ENCODE data around the gene HIVEP1. TPM values are rescaled to one million over a fixed set of nuclear protein-coding genes. Genes with fewer than 3 reads are reported as not detected.

HIVEP1 gene
- total RNA-seq, 4 donors from 2014 or later: 14.9 to 30.6 (median 22.2) TPM

- no peaks in the 10 kb centered on the region for H3K4me1 ChIP-seq
- WGBS, 2 donors: 52 to 59% methylated on average over 4 of the region's 4 CpGs
- H3K27ac ChIP-seq: no peak overlapping the region
- no peaks in the 10 kb centered on the region for H3K27me3 ChIP-seq
- H3K4me3 ChIP-seq: no peak overlapping the region
- H3K36me3 ChIP-seq: no peaks in the 10 kb centered on the region
- no peaks in the 10 kb centered on the region for H3K9me3 ChIP-seq
- DNase-seq (ENCODE audit: low spot score in 2 of 2): peak in 1 of 2 donors; percentile 20
- no peak for TF ChIP-seq POLR2A (IDR thresholded peaks at IDR 0.05)
- TF ChIP-seq EP300 (IDR thresholded peaks at IDR 0.05): peak in 1 of 2 donors; percentile 49
Measured at GRCh38 chr6:12001004-12001705, 11.0 kb upstream of the HIVEP1 start.

GRCh38 chr6:12001706-12002435, 10.2 kb upstream of the HIVEP1 start:
- 77 to 81% methylated on average over 6 of the region's 6 CpGs for WGBS, 2 donors
- TF ChIP-seq CTCF (IDR thresholded peaks at IDR 0.05) (no peak), POLR2A (IDR thresholded peaks at IDR 0.05) (no peak), EP300 (IDR thresholded peaks at IDR 0.05) (no peak)

GRCh38 chr6:12007473-12007872, 4.6 kb upstream of the HIVEP1 start:
- DNase-seq (ENCODE audit: low spot score in 2 of 2): no peak
- H3K27ac ChIP-seq: peak overlapping the region in 3 of 4 donors; percentile 88 to 97 (median 96)
- H3K27me3 ChIP-seq: no peaks in the 10 kb centered on the region
- H3K4me1 ChIP-seq: peaks cover 0 to 20% (median 11%) of the 10 kb centered on the region in 4 donors
- 79 to 86% methylated on average over 9 of the region's 9 CpGs for WGBS, 2 donors
- no peaks in the 10 kb centered on the region for H3K36me3 ChIP-seq
- no peak overlapping the region for H3K4me3 ChIP-seq
- no peak for TF ChIP-seq CTCF (IDR thresholded peaks at IDR 0.05)
- no peak for TF ChIP-seq EP300 (IDR thresholded peaks at IDR 0.05)
- no peak for TF ChIP-seq POLR2A (IDR thresholded peaks at IDR 0.05)
- no peaks in the 10 kb centered on the region for H3K9me3 ChIP-seq

More at GRCh38 chr6:12001706-12002435, 10.2 kb upstream of the HIVEP1 start:
- no peak for DNase-seq (ENCODE audit: low spot score in 2 of 2)
- Histone ChIP-seq H3K4me3 (no peak overlapping the region), H3K4me1 (no peaks in the 10 kb centered on the region), H3K27ac (no peak overlapping the region), H3K9me3 (no peaks in the 10 kb centered on the region), H3K36me3 (no peaks in the 10 kb centered on the region), H3K27me3 (no peaks in the 10 kb centered on the region)

GRCh38 chr6:12007887-12008286, 4.2 kb upstream of the HIVEP1 start:
- Histone ChIP-seq H3K9me3 (no peaks in the 10 kb centered on the region), H3K4me1 (peaks cover 0 to 20% (median 11%) of the 10 kb centered on the region in 4 donors), H3K27ac (peak overlapping the region in 3 of 4 donors; percentile 88 to 97 (median 96)), H3K27me3 (no peaks in the 10 kb centered on the region), H3K36me3 (no peaks in the 10 kb centered on the region), H3K4me3 (peak overlapping the region in 3 of 4 donors; percentile 66 to 88 (median 81))
- DNase-seq (ENCODE audit: low spot score in 2 of 2): no peak
- 36 to 47% methylated on average over 4 of the region's 4 CpGs for WGBS, 2 donors
- TF ChIP-seq POLR2A (IDR thresholded peaks at IDR 0.05): no peak
- no peak for TF ChIP-seq CTCF (IDR thresholded peaks at IDR 0.05)
- no peak for TF ChIP-seq EP300 (IDR thresholded peaks at IDR 0.05)

GRCh38 chr6:12008366-12009179, 3.5 kb upstream of the HIVEP1 start:
- TF ChIP-seq EP300 (IDR thresholded peaks at IDR 0.05): peak in 1 of 2 donors; percentile 70
- TF ChIP-seq CTCF (IDR thresholded peaks at IDR 0.05): peak in 1 of 5 experiments; percentile 16
- no peak for TF ChIP-seq POLR2A (IDR thresholded peaks at IDR 0.05)
- peak overlapping the region; percentile 58 to 88 (median 74) for H3K4me3 ChIP-seq
- 0 to 1% methylated on average over 41 to 54 of the region's 60 CpGs for WGBS, 2 donors
- peak overlapping the region; percentile 69 to 97 (median 92) for H3K27ac ChIP-seq
- DNase-seq (ENCODE audit: low spot score in 2 of 2): peak; percentile 49 to 53
- H3K27me3 ChIP-seq: no peaks in the 10 kb centered on the region
- peaks cover 0 to 24% (median 14%) of the 10 kb centered on the region in 4 donors for H3K4me1 ChIP-seq
- no peaks in the 10 kb centered on the region for H3K36me3 ChIP-seq
- no peaks in the 10 kb centered on the region for H3K9me3 ChIP-seq
